ENCODE results near the gene PLCD1. TPM values are rescaled to one million over a fixed set of nuclear protein-coding genes. Genes with fewer than 3 reads are reported as not detected.

PLCD1 gene
- total RNA-seq, 1 donor from 2014 or later, result 68.5 TPM

DNA sequence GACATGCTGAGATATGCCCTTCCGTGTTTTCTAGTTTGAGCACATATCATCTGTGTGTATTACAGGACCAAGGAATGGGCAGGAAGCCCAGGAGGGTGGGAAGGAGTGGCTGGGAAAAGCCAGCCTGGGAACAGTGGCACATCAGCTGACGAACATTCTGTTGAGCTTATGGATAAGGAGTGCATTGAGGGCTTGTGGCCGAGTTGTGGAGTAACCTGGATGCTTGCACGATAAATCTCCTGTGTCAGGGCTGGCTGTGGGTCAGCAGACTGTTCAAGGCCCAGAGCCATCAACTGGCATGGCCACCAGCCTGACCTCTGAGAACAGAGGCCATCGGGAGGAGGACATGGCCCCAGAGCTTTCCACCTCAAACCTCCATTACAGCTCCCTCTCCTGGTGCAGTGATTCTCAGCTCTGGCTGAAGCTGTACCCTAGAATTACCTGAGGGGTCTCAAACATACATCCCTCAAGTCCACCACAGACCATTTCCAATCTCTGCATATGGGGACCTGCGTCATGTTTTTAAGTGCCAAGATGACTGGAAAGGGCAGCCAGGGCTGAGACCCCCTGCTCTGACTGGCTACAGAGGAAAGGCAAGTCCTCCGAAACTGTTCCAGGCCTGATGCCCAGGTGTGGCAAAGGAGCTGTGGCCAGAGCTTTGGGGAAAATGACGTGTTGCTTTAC, 43.7 kb downstream of the PLCD1 start:
- no peak for TF ChIP-seq POLR2AphosphoS5 (IDR thresholded peaks at IDR 0.05; ENCODE audit: insufficient read depth in 1 of 2, low read depth in 1 of 2)
- Histone ChIP-seq H3K27ac (no peak overlapping the region), H3K4me1 (no peaks in the 10 kb centered on the region), H3K27me3 (no peaks in the 10 kb centered on the region), H3K36me3 (peaks cover 0 to 17% of the 10 kb centered on the region in 2 donors), H3K9me3 (no peaks in the 10 kb centered on the region), H3K4me3 (no peak overlapping the region)
- no peak for DNase-seq (ENCODE audit: extremely low spot score in 2 of 2)
- intact Hi-C loops (cut with DNase I), result no loop called here

DNA sequence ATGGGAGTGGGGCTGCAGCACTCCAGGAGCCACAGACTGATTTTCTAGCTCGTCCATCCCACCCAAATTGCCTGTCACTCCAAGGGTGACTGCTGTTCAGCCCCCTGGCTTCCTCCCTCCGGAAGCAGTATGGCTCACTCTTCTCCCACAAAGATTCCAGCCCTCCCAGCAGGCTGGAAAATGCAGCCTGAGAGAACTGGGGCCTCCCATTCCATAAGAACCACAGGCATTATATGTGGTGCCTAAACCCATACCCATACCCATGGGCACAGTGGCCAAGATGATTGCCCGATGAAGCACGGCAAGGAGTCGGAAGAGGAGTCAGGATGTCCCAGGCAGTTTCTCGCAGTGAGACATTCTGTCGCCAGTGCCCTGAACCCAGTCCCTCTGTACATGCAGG, 44.8 kb downstream of the PLCD1 start:
- no peak overlapping the region for H3K27ac ChIP-seq
- H3K4me3 ChIP-seq, result no peak overlapping the region
- TF ChIP-seq POLR2A (IDR thresholded peaks at IDR 0.05) (no peak), POLR2AphosphoS5 (IDR thresholded peaks at IDR 0.05; ENCODE audit: insufficient read depth in 1 of 2, low read depth in 1 of 2) (no peak), CTCF (IDR thresholded peaks at IDR 0.05) (no peak)
- no peaks in the 10 kb centered on the region for H3K4me1 ChIP-seq
- DNase-seq (ENCODE audit: extremely low spot score in 2 of 2), result no peak
- H3K27me3 ChIP-seq, result no peaks in the 10 kb centered on the region
- no peaks in the 10 kb centered on the region for H3K9me3 ChIP-seq
- peaks cover 0 to 26% of the 10 kb centered on the region in 2 donors for H3K36me3 ChIP-seq
- intact Hi-C loops (cut with DNase I), result no loop called here

DNA sequence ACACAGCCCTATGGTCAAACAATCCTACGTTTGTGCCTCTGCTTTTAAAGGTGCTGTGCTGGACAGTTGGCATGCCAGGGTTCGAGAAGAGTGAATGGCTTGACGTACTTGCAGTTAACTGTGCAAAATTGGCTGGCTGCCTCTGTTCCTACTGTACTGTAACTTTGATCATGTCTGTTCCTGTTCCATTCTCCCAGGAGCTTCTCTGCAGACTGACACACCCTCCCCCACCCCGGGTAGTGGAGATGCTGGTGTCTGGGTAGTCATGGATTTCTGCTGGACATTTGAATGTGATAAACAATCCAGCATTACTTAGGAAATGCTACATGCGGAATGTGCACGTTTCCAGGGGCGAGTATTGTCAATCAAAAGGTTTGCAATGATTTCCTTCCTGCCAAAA, 45.4 kb downstream of the PLCD1 start:
- no peaks in the 10 kb centered on the region for H3K9me3 ChIP-seq
- H3K27ac ChIP-seq, result no peak overlapping the region
- H3K36me3 ChIP-seq, result peaks cover 0 to 26% of the 10 kb centered on the region in 2 donors
- TF ChIP-seq POLR2A (IDR thresholded peaks at IDR 0.05), result no peak
- no peak for TF ChIP-seq POLR2AphosphoS5 (IDR thresholded peaks at IDR 0.05; ENCODE audit: insufficient read depth in 1 of 2, low read depth in 1 of 2)
- TF ChIP-seq CTCF (IDR thresholded peaks at IDR 0.05), result no peak
- H3K4me3 ChIP-seq, result no peak overlapping the region
- DNase-seq (ENCODE audit: extremely low spot score in 2 of 2), result no peak
- no peaks in the 10 kb centered on the region for H3K27me3 ChIP-seq
- no peaks in the 10 kb centered on the region for H3K4me1 ChIP-seq
- intact Hi-C loops (cut with DNase I), result no loop called here

GRCh38 chr3:37982331-37982730, 47.1 kb downstream of the PLCD1 start:
- Histone ChIP-seq H3K27me3 (no peaks in the 10 kb centered on the region), H3K36me3 (peaks cover 0 to 26% of the 10 kb centered on the region in 2 donors), H3K27ac (no peak overlapping the region), H3K4me3 (no peak overlapping the region), H3K4me1 (no peaks in the 10 kb centered on the region), H3K9me3 (no peaks in the 10 kb centered on the region)
- TF ChIP-seq CTCF (IDR thresholded peaks at IDR 0.05), result no peak
- TF ChIP-seq POLR2AphosphoS5 (IDR thresholded peaks at IDR 0.05; ENCODE audit: insufficient read depth in 1 of 2, low read depth in 1 of 2), result no peak
- no peak for TF ChIP-seq POLR2A (IDR thresholded peaks at IDR 0.05)
- intact Hi-C loops (cut with DNase I), result no loop called here
- no peak for DNase-seq (ENCODE audit: extremely low spot score in 2 of 2)

DNA sequence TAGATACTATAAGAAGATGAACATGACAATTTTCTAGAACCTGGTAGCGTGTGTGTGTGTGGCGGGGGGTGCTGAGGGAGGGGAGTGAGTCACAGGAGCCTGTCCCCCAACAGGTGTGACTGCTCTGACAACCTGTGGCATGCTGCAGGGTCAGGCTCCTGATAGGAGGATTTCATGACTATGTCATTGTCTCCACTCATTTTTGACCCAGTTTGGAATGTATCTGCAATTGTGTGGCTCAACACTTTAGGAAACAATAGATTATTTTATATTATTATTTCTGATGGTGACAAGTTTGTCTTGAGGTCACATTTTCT, 48.1 kb downstream of the PLCD1 start:
- Histone ChIP-seq H3K36me3 (peaks cover 0 to 36% of the 10 kb centered on the region in 2 donors), H3K4me3 (no peak overlapping the region), H3K27me3 (no peaks in the 10 kb centered on the region), H3K9me3 (no peaks in the 10 kb centered on the region), H3K27ac (no peak overlapping the region), H3K4me1 (no peaks in the 10 kb centered on the region)
- TF ChIP-seq CTCF (IDR thresholded peaks at IDR 0.05) (no peak), POLR2A (IDR thresholded peaks at IDR 0.05) (no peak), POLR2AphosphoS5 (IDR thresholded peaks at IDR 0.05; ENCODE audit: insufficient read depth in 1 of 2, low read depth in 1 of 2) (no peak)
- intact Hi-C loops (cut with DNase I), result no loop called here
- no peak for DNase-seq (ENCODE audit: extremely low spot score in 2 of 2)

Measured in vagina (tissue), 2 donors.